ENCODE data around the gene AFP.

- TF ChIP-seq CTCF (conservative IDR thresholded peaks at IDR 0.05; ENCODE audit: low read length) (no peak), EZH2phosphoT487 (IDR thresholded peaks at IDR 0.05; ENCODE audit: borderline replicate concordance, low read depth, low read length) (no peak)
Observed at GRCh38 chr4:73451404-73451803, 15.4 kb downstream of the AFP start.

All from OCI-LY7 (cell line).